HL-60 (cell line): ENCODE measurements around the gene RFC4.
A peak's percentile ranks its signal among the peaks of the same experiment; 100 is the strongest.

Experiments used
- DNase-seq, 2 experiments: peaks; one replicate each; pipeline ENCODE4 v3.0.0-alpha.2; 2010 to 2020; ENCODE audit warnings: low read depth in 1 of 2, low spot score in 1 of 2
- H3K27ac ChIP-seq: fragments of 250-450 bp; sonication (Bioruptor Pico); replicated peaks from 2 replicates; pipeline ENCODE4 v1.5.1; 2020; ENCODE audit warnings: mild to moderate bottlenecking, moderate library complexity
- H3K27me3 ChIP-seq: fragments of 250-450 bp; sonication (Bioruptor Pico); 2 replicates; pipeline ENCODE4 v1.5.1; 2021; ENCODE audit warnings: mild to moderate bottlenecking, moderate library complexity; ENCODE audit not compliant: insufficient read depth, poor library complexity, severe bottlenecking
- H3K4me3 ChIP-seq: replicated peaks from 2 replicates; pipeline ENCODE4 v1.5.1; 2011; ENCODE audit warnings: mild to moderate bottlenecking, control low read depth, low read length; ENCODE audit not compliant: insufficient read depth
- GABPA ChIP-seq: IDR thresholded peaks from 2 replicates; pipeline ENCODE4 v1.6.1; 2012; ENCODE audit warnings: low read depth
- POLR2AphosphoS5 ChIP-seq: IDR thresholded peaks from 2 replicates; pipeline ENCODE4 v1.6.1; 2012; ENCODE audit warnings: low read depth
- SPI1 ChIP-seq: IDR thresholded peaks from 2 replicates; pipeline ENCODE4 v1.6.1; 2012; ENCODE audit warnings: low read depth, mild to moderate bottlenecking, borderline replicate concordance
- TF ChIP-seq, protein P1 (sequence below): IDR thresholded peaks from one replicate; pipeline ENCODE4 v1.5.1; 2011; ENCODE audit warnings: low read length, control low read depth, inconsistent platforms; ENCODE audit not compliant: insufficient read depth
- TF ChIP-seq, protein P2 (sequence below): IDR thresholded peaks from 2 replicates; pipeline ENCODE4 v1.6.1; 2012; ENCODE audit warnings: low read depth; ENCODE audit not compliant: insufficient replicate concordance

Gene RFC4

DNA sequence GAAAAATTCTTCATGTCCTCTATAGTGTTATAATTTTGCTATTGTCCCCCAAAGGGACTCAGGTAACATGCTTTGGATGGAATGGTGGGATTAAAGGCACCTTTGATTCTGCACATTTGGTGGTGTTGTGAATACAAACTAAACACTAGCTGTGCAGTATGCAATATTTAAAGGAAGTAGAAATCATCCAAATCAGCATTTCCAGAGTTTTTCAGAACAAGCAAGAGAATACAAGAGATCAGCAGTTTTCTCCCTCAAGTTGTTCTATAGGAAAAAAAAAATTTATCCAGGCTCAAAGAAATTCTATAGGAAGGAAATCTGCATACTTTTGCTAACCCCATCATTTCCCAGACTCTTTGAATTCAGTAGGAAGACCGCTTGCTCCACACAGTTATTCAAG, 26.0 kb upstream of the RFC4 start:
- no peak overlapping the region for H3K4me3 ChIP-seq
- H3K27me3 ChIP-seq, result peaks cover 22% of the 10 kb centered on the region
- no peak overlapping the region for H3K27ac ChIP-seq
- no peak for DNase-seq
- TF ChIP-seq GABPA (no peak), SPI1 (no peak), POLR2AphosphoS5 (no peak)
- TF ChIP-seq, protein P1, sequence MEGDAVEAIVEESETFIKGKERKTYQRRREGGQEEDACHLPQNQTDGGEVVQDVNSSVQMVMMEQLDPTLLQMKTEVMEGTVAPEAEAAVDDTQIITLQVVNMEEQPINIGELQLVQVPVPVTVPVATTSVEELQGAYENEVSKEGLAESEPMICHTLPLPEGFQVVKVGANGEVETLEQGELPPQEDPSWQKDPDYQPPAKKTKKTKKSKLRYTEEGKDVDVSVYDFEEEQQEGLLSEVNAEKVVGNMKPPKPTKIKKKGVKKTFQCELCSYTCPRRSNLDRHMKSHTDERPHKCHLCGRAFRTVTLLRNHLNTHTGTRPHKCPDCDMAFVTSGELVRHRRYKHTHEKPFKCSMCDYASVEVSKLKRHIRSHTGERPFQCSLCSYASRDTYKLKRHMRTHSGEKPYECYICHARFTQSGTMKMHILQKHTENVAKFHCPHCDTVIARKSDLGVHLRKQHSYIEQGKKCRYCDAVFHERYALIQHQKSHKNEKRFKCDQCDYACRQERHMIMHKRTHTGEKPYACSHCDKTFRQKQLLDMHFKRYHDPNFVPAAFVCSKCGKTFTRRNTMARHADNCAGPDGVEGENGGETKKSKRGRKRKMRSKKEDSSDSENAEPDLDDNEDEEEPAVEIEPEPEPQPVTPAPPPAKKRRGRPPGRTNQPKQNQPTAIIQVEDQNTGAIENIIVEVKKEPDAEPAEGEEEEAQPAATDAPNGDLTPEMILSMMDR, result no peak
- TF ChIP-seq, protein P2, sequence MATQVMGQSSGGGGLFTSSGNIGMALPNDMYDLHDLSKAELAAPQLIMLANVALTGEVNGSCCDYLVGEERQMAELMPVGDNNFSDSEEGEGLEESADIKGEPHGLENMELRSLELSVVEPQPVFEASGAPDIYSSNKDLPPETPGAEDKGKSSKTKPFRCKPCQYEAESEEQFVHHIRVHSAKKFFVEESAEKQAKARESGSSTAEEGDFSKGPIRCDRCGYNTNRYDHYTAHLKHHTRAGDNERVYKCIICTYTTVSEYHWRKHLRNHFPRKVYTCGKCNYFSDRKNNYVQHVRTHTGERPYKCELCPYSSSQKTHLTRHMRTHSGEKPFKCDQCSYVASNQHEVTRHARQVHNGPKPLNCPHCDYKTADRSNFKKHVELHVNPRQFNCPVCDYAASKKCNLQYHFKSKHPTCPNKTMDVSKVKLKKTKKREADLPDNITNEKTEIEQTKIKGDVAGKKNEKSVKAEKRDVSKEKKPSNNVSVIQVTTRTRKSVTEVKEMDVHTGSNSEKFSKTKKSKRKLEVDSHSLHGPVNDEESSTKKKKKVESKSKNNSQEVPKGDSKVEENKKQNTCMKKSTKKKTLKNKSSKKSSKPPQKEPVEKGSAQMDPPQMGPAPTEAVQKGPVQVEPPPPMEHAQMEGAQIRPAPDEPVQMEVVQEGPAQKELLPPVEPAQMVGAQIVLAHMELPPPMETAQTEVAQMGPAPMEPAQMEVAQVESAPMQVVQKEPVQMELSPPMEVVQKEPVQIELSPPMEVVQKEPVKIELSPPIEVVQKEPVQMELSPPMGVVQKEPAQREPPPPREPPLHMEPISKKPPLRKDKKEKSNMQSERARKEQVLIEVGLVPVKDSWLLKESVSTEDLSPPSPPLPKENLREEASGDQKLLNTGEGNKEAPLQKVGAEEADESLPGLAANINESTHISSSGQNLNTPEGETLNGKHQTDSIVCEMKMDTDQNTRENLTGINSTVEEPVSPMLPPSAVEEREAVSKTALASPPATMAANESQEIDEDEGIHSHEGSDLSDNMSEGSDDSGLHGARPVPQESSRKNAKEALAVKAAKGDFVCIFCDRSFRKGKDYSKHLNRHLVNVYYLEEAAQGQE, result no peak

DNA sequence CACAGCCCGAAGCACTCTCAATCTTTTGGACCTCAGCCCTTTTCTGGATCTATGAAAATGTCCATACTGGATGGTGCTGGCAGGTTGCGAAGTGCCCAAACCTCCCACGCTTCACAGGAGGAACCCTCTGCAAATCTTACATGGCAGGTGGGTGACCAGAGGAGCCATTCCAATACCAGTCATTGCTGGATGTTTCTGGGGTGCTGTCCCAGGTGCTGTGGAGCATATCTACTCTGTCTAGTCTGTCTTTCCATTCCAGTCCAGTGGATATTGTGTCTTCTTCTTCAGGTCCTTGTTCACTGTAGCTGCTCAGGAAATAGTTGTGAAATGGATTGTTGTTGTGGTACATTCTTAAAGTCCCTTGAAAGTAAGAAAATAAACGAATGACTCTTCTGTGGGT, 25.5 kb upstream of the RFC4 start:
- Histone ChIP-seq H3K27me3 (peaks cover 22% of the 10 kb centered on the region), H3K27ac (no peak overlapping the region), H3K4me3 (no peak overlapping the region)
- TF ChIP-seq, protein P2, result peak; percentile 86
- TF ChIP-seq GABPA (no peak), POLR2AphosphoS5 (no peak)
- TF ChIP-seq, protein P1, result no peak
- DNase-seq, result no peak

DNA sequence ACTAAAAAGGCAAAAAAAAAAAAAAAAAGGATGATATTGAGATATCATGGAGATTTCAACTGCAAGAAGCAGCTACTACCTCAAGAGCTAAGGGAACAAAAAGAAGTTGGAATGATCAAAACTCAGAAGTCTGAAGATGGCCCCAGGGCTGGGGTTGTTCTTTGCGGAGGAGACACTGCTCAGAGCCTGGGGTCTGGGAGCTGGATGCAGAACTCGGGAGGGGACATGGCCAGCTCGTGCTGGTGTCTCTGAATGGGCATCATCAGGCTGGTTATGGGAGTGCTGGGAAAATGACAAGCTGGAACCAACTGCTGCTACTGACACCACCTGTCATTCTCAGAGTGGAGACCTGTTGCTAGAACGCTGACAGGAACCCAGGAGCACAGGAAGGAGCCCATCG, 22.1 kb upstream of the RFC4 start:
- Histone ChIP-seq H3K27me3 (peaks cover 46% of the 10 kb centered on the region), H3K27ac (no peak overlapping the region), H3K4me3 (no peak overlapping the region)
- no peak for DNase-seq
- TF ChIP-seq POLR2AphosphoS5, result no peak
- no peak for TF ChIP-seq SPI1
- TF ChIP-seq GABPA, result no peak
- TF ChIP-seq, protein P1, result no peak
- TF ChIP-seq, protein P2, result no peak
